ENCODE results near the gene CAMKK2.
"Not testable (repeated sequence)": the region's sequence is repeated elsewhere in the genome, so short reads cannot be mapped to it uniquely, and the experiment has no call there.

CAMKK2 gene

GRCh38 chr12:121296618-121297434 is at the start of gene CAMKK2:
Gene CAMKK2 (minus strand): TSS chr12:121296709. CDS start chr12:121274526, 22,183 bp downstream.
- in situ Hi-C loops (cut with HindIII; ENCODE audit: low pct_ligation_motif_present, low pct_unique_long_range_greater_than_20kb, low sequenced_read_pairs) = no loop called here
- DNase-seq = peak; percentile 92

GRCh38 chr12:121345151-121345815 is 48.8 kb upstream of the CAMKK2 start:
- DNase-seq = no peak
- in situ Hi-C loops (cut with HindIII; ENCODE audit: low pct_ligation_motif_present, low pct_unique_long_range_greater_than_20kb, low sequenced_read_pairs) = no loop called here

GRCh38 chr12:121344506-121344905 is 48.0 kb upstream of the CAMKK2 start:
- in situ Hi-C loops (cut with HindIII; ENCODE audit: low pct_ligation_motif_present, low pct_unique_long_range_greater_than_20kb, low sequenced_read_pairs) = no loop called here
- DNase-seq = no peak

- DNase-seq = no peak
- in situ Hi-C loops (cut with HindIII; ENCODE audit: low pct_ligation_motif_present, low pct_unique_long_range_greater_than_20kb, low sequenced_read_pairs) = no loop called here
Measured at GRCh38 chr12:121337416-121337815, 40.9 kb upstream of the CAMKK2 start.

- DNase-seq = peak; percentile 80
- in situ Hi-C loops (cut with HindIII; ENCODE audit: low pct_ligation_motif_present, low pct_unique_long_range_greater_than_20kb, low sequenced_read_pairs) = no loop called here
Measured at GRCh38 chr12:121334513-121335343, 38.2 kb upstream of the CAMKK2 start.

- no peak for DNase-seq
- in situ Hi-C loops (cut with HindIII; ENCODE audit: low pct_ligation_motif_present, low pct_unique_long_range_greater_than_20kb, low sequenced_read_pairs) = no loop called here
Measured at GRCh38 chr12:121333747-121334146, 37.2 kb upstream of the CAMKK2 start.

- no peak for DNase-seq
- in situ Hi-C loops (cut with HindIII; ENCODE audit: low pct_ligation_motif_present, low pct_unique_long_range_greater_than_20kb, low sequenced_read_pairs) = no loop called here
Measured at GRCh38 chr12:121331248-121331647, 34.7 kb upstream of the CAMKK2 start.

GRCh38 chr12:121330692-121331091 is 34.2 kb upstream of the CAMKK2 start:
- in situ Hi-C loops (cut with HindIII; ENCODE audit: low pct_ligation_motif_present, low pct_unique_long_range_greater_than_20kb, low sequenced_read_pairs) = no loop called here
- DNase-seq = no peak

GRCh38 chr12:121330195-121330594 is 33.7 kb upstream of the CAMKK2 start:
- in situ Hi-C loops (cut with HindIII; ENCODE audit: low pct_ligation_motif_present, low pct_unique_long_range_greater_than_20kb, low sequenced_read_pairs) = no loop called here
- DNase-seq = no peak

GRCh38 chr12:121328620-121329019 is 32.1 kb upstream of the CAMKK2 start:
- DNase-seq = no peak
- in situ Hi-C loops (cut with HindIII; ENCODE audit: low pct_ligation_motif_present, low pct_unique_long_range_greater_than_20kb, low sequenced_read_pairs) = no loop called here

- DNase-seq = no peak
- in situ Hi-C loops (cut with HindIII; ENCODE audit: low pct_ligation_motif_present, low pct_unique_long_range_greater_than_20kb, low sequenced_read_pairs) = no loop called here
Measured at GRCh38 chr12:121326996-121327674, 30.6 kb upstream of the CAMKK2 start.

GRCh38 chr12:121325922-121326396 is 29.4 kb upstream of the CAMKK2 start:
- in situ Hi-C loops (cut with HindIII; ENCODE audit: low pct_ligation_motif_present, low pct_unique_long_range_greater_than_20kb, low sequenced_read_pairs) = no loop called here
- DNase-seq = no peak

- in situ Hi-C loops (cut with HindIII; ENCODE audit: low pct_ligation_motif_present, low pct_unique_long_range_greater_than_20kb, low sequenced_read_pairs) = no loop called here
- DNase-seq = no peak
Measured at GRCh38 chr12:121323908-121324307, 27.4 kb upstream of the CAMKK2 start.

- in situ Hi-C loops (cut with HindIII; ENCODE audit: low pct_ligation_motif_present, low pct_unique_long_range_greater_than_20kb, low sequenced_read_pairs) = no loop called here
- no peak for DNase-seq
Measured at GRCh38 chr12:121318121-121318520, 21.6 kb upstream of the CAMKK2 start.

- DNase-seq = no peak
- in situ Hi-C loops (cut with HindIII; ENCODE audit: low pct_ligation_motif_present, low pct_unique_long_range_greater_than_20kb, low sequenced_read_pairs) = no loop called here
Measured at GRCh38 chr12:121314431-121314830, 17.9 kb upstream of the CAMKK2 start.

- in situ Hi-C loops (cut with HindIII; ENCODE audit: low pct_ligation_motif_present, low pct_unique_long_range_greater_than_20kb, low sequenced_read_pairs) = not testable (repeated sequence)
Measured at GRCh38 chr12:121310231-121310630, 13.7 kb upstream of the CAMKK2 start.

GRCh38 chr12:121307397-121307796 is 10.9 kb upstream of the CAMKK2 start:
- in situ Hi-C loops (cut with HindIII; ENCODE audit: low pct_ligation_motif_present, low pct_unique_long_range_greater_than_20kb, low sequenced_read_pairs) = not testable (repeated sequence)

More at GRCh38 chr12:121310231-121310630, 13.7 kb upstream of the CAMKK2 start:
- DNase-seq = not testable (repeated sequence)

GRCh38 chr12:121304306-121304705 is 7.8 kb upstream of the CAMKK2 start:
- in situ Hi-C loops (cut with HindIII; ENCODE audit: low pct_ligation_motif_present, low pct_unique_long_range_greater_than_20kb, low sequenced_read_pairs) = no loop called here
- DNase-seq = no peak

More at GRCh38 chr12:121307397-121307796, 10.9 kb upstream of the CAMKK2 start:
- DNase-seq = not testable (repeated sequence)
